Regular cardiac myocyte (primary cell): Measurements from ENCODE around the gene ZNF879. TPM values are rescaled to one million over a fixed set of nuclear protein-coding genes. Genes with fewer than 3 reads are reported as not detected.

Experiments
- total RNA-seq: library from RNA; depleted of rRNA; stranded (reverse); fragments of >200 nt; gene quantifications from 2 replicates; pipeline ENCODE4 v1.2.3, GENCODE V29; 2014

Gene ZNF879
- total RNA-seq = 4.8 and 5.6 TPM in 2 replicates

GRCh38 chr5:179023528-179024189 is at the start of gene ZNF879:
Gene ZNF879 (plus strand): TSS chr5:179023804. CDS start chr5:179025005, 1,201 bp downstream.

GRCh38 chr5:178994580-178995340 is 28.8 kb upstream of the ZNF879 start, which contains the start of gene GRM6:
Gene GRM6 (minus strand): TSS chr5:178995320. CDS start chr5:178994944, 376 bp downstream.

DNA sequence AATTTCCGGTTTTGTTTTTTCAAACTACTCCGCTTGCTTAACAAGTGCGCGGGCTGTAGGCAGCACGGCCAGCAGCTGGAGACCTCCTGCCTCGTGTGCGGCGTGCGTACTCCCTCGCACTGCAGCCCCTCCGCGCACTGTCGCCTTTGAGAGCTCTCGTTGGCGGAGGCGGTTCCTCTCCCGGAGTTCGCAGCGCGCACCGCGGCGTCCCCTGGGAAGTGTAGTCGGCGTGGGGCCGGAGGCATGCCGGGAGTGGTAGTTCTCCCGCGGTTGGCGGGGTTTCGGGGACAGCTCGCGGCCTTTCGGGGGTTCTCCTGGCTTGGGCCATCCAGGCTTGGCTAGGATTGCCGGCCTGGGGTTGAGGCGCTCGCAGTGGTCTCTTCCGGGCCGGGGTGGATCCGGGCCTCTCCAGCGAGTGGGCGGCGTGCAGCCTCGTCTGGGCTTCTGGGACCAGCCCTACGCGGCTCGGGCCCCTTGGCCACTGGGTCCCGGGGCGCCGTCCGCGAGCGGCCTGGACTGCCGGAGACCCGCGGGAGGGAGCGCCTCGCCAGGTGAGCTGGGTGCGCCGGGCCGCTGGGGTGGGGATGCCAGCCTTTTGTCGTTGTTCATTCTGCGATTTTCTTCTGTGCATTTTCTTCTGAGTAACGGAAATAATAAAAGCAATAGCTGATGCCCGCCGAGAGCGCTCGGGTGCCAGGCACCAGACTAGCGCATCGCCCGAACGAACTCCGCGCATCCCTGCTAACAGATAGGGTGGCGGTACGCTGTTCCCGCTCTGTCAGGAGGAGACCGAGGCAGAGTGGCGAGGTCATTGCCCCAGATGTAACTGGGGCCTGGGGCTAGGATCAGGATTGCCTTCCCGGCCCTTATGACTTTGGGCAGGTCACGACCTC is 36.8 kb downstream of the ZNF879 start, which contains the start of gene ZNF354C:
Gene ZNF354C, plus strand, starts transcription at position 258 of the 893 bp plus-strand sequence. CDS start 1,696 bp downstream, outside the sequence.

Other genes with a start within 250 kb of the ZNF879 start
- 4.4 and 8.2 TPM in 2 replicates for gene ZNF354B, start 163.9 kb upstream of the ZNF879 start, total RNA-seq
- gene ZFP2, start 127.9 kb upstream of the ZNF879 start, total RNA-seq = under 0.01 and 0.28 TPM in 2 replicates
- 0.96 and 2.0 TPM in 2 replicates for gene ZNF454, start 82.6 kb upstream of the ZNF879 start, total RNA-seq
- not detected in 2 replicates for gene GRM6, start 28.5 kb upstream of the ZNF879 start, total RNA-seq
- 7.1 and 7.9 TPM in 2 replicates for gene ZNF354C, start 36.6 kb downstream of the ZNF879 start, total RNA-seq